Mesendoderm (in vitro differentiated cells): ENCODE data around the gene ASCL1.
A peak's percentile ranks its signal among the peaks of the same experiment; 100 is the strongest.

Source experiments
- DNase-seq: peaks from one replicate; pipeline ENCODE4 v3.0.0; 2013
- H2AK5ac ChIP-seq: 2 replicates; pipeline ENCODE4 v1.6.1; 2013; ENCODE audit warnings: low read length, inconsistent platforms
- H2BK120ac ChIP-seq: 2 replicates; pipeline ENCODE4 v1.6.1; 2013; ENCODE audit warnings: low read depth, mild to moderate bottlenecking, low read length, moderate library complexity, mixed read lengths
- H2BK15ac ChIP-seq: replicated peaks from 2 replicates; pipeline ENCODE4 v1.6.1; 2013; ENCODE audit warnings: low read depth, mild to moderate bottlenecking, moderate library complexity
- H2BK5ac ChIP-seq: 2 replicates; pipeline ENCODE4 v1.6.1; 2013; ENCODE audit warnings: low read length, inconsistent platforms
- H3K18ac ChIP-seq: 2 replicates; pipeline ENCODE4 v1.6.1; 2013; ENCODE audit warnings: mild to moderate bottlenecking, low read length, mixed read lengths
- H3K23ac ChIP-seq: one replicate; pipeline ENCODE4 v1.6.1; 2013; ENCODE audit warnings: low read length
- H3K27ac ChIP-seq: 2 replicates; pipeline ENCODE4 v1.5.1; 2013; ENCODE audit warnings: low read depth, mild to moderate bottlenecking, inconsistent platforms, low read length, moderate library complexity
- H3K27me3 ChIP-seq: 2 replicates; pipeline ENCODE4 v1.6.1; 2013; ENCODE audit warnings: low read length, control low read depth, mild to moderate bottlenecking, inconsistent platforms; ENCODE audit not compliant: insufficient read depth, poor library complexity
- H3K36me3 ChIP-seq: 2 replicates; pipeline ENCODE4 v1.6.1; 2013; ENCODE audit warnings: low read length, inconsistent platforms; ENCODE audit not compliant: control insufficient read depth, insufficient read depth
- H3K4ac ChIP-seq: one replicate; pipeline ENCODE4 v1.6.1; 2013; ENCODE audit warnings: low read depth, mild to moderate bottlenecking, low read length, moderate library complexity
- H3K4me1 ChIP-seq: 2 replicates; pipeline ENCODE4 v1.6.1; 2013; ENCODE audit warnings: low read depth, low read length, inconsistent platforms; ENCODE audit not compliant: control insufficient read depth
- H3K4me2 ChIP-seq: 2 replicates; pipeline ENCODE4 v1.6.1; 2013; ENCODE audit warnings: low read length
- H3K4me3 ChIP-seq: 2 replicates; pipeline ENCODE4 v1.5.1; 2013; ENCODE audit warnings: mild to moderate bottlenecking, low read length
- H3K56ac ChIP-seq: one replicate; pipeline ENCODE4 v1.6.1; 2013; ENCODE audit warnings: low read length
- H3K79me1 ChIP-seq: 2 replicates; pipeline ENCODE4 v1.6.1; 2013; ENCODE audit warnings: low read length, inconsistent platforms
- H3K79me2 ChIP-seq: 2 replicates; pipeline ENCODE4 v1.6.1; 2013; ENCODE audit warnings: mild to moderate bottlenecking, low read length; ENCODE audit not compliant: control insufficient read depth, insufficient read depth
- H3K9ac ChIP-seq: 2 replicates; pipeline ENCODE4 v1.6.1; 2013; ENCODE audit warnings: low read length, inconsistent platforms
- H4K5ac ChIP-seq: one replicate; pipeline ENCODE4 v1.6.1; 2013; ENCODE audit warnings: low read length
- H4K8ac ChIP-seq: one replicate; pipeline ENCODE4 v1.6.1; 2013; ENCODE audit warnings: low read depth, mild to moderate bottlenecking, control low read depth, low read length, moderate library complexity
- WGBS: extraction: QIAGEN DNeasy Blood & Tissue Kit; methylation state at CpG from one replicate; pipeline ENCODE4 v1.1.7; 2013; ENCODE audit warnings: low lambda C conversion rate, missing lambda C conversion rate; ENCODE audit not compliant: insufficient coverage; ENCODE audit errors: extremely low coverage; 5-methylcytosine and 5-hydroxymethylcytosine counted together

Gene ASCL1

GRCh38 chr12:102954134-102954533 lies 3.3 kb upstream of the ASCL1 start:
- Histone ChIP-seq H3K36me3 (no peaks in the 10 kb centered on the region), H3K79me2 (no peaks in the 10 kb centered on the region), H3K27me3 (peaks cover 80% of the 10 kb centered on the region), H3K27ac (no peak overlapping the region), H3K4me2 (no peak overlapping the region), H3K4me3 (no peak overlapping the region), H3K23ac (no peak overlapping the region), H3K79me1 (no peaks in the 10 kb centered on the region), H3K4me1 (peaks cover 2% of the 10 kb centered on the region), H3K9ac (no peak overlapping the region), H2BK120ac (no peak overlapping the region), H4K8ac (no peak overlapping the region), H2AK5ac (no peak overlapping the region), H3K4ac (no peak overlapping the region), H2BK5ac (no peak overlapping the region), H3K56ac (no peak overlapping the region), H3K18ac (no peak overlapping the region), H2BK15ac (no peak overlapping the region), H4K5ac (no peak overlapping the region)
- DNase-seq, result no peak
- WGBS, result no CpG with 5 or more reads among the region's 1 CpG

GRCh38 chr12:102955926-102956737 lies 1.3 kb upstream of the ASCL1 start:
- no peak overlapping the region for H3K4ac ChIP-seq
- no peak overlapping the region for H2BK5ac ChIP-seq
- no peaks in the 10 kb centered on the region for H3K79me1 ChIP-seq
- H4K5ac ChIP-seq, result no peak overlapping the region
- no peak overlapping the region for H2AK5ac ChIP-seq
- no peak overlapping the region for H2BK120ac ChIP-seq
- no peak overlapping the region for H3K56ac ChIP-seq
- no peak overlapping the region for H3K4me2 ChIP-seq
- no peak overlapping the region for H3K18ac ChIP-seq
- no peak overlapping the region for H2BK15ac ChIP-seq
- H3K4me1 ChIP-seq, result peaks cover 2% of the 10 kb centered on the region
- no CpG with 5 or more reads among the region's 50 CpGs for WGBS
- no peaks in the 10 kb centered on the region for H3K36me3 ChIP-seq
- H3K4me3 ChIP-seq, result no peak overlapping the region
- H4K8ac ChIP-seq, result no peak overlapping the region
- no peaks in the 10 kb centered on the region for H3K79me2 ChIP-seq
- H3K27ac ChIP-seq, result no peak overlapping the region
- no peak overlapping the region for H3K9ac ChIP-seq
- peaks cover 84% of the 10 kb centered on the region for H3K27me3 ChIP-seq
- H3K23ac ChIP-seq, result no peak overlapping the region
- DNase-seq, result no peak

GRCh38 chr12:102956738-102957327 lies 641 bp upstream of the ASCL1 start:
- H3K4me1 ChIP-seq, result peaks cover 2% of the 10 kb centered on the region
- no peak overlapping the region for H2AK5ac ChIP-seq
- no peak overlapping the region for H3K23ac ChIP-seq
- peaks cover 84% of the 10 kb centered on the region for H3K27me3 ChIP-seq
- H4K5ac ChIP-seq, result no peak overlapping the region
- H3K56ac ChIP-seq, result no peak overlapping the region
- H3K4ac ChIP-seq, result no peak overlapping the region
- H2BK120ac ChIP-seq, result no peak overlapping the region
- no CpG with 5 or more reads among the region's 19 CpGs for WGBS
- H4K8ac ChIP-seq, result no peak overlapping the region
- no peaks in the 10 kb centered on the region for H3K79me1 ChIP-seq
- no peak overlapping the region for H3K27ac ChIP-seq
- H3K79me2 ChIP-seq, result no peaks in the 10 kb centered on the region
- DNase-seq, result no peak
- no peak overlapping the region for H3K4me2 ChIP-seq
- H3K36me3 ChIP-seq, result no peaks in the 10 kb centered on the region
- H3K18ac ChIP-seq, result no peak overlapping the region
- no peak overlapping the region for H2BK5ac ChIP-seq
- no peak overlapping the region for H3K4me3 ChIP-seq
- no peak overlapping the region for H2BK15ac ChIP-seq
- no peak overlapping the region for H3K9ac ChIP-seq

- Histone ChIP-seq H3K79me1 (no peaks in the 10 kb centered on the region), H3K56ac (no peak overlapping the region), H3K27me3 (peaks cover 85% of the 10 kb centered on the region), H3K27ac (no peak overlapping the region), H3K18ac (no peak overlapping the region), H3K4me1 (peaks cover 4% of the 10 kb centered on the region), H4K8ac (no peak overlapping the region), H3K4me3 (no peak overlapping the region), H3K23ac (no peak overlapping the region), H2BK5ac (no peak overlapping the region), H2BK120ac (no peak overlapping the region), H3K79me2 (no peaks in the 10 kb centered on the region), H3K4ac (no peak overlapping the region), H3K36me3 (no peaks in the 10 kb centered on the region), H2BK15ac (no peak overlapping the region), H3K4me2 (peak overlapping the region; percentile 57), H4K5ac (no peak overlapping the region), H2AK5ac (no peak overlapping the region), H3K9ac (no peak overlapping the region)
- DNase-seq, result peak; percentile 90
- WGBS, result no CpG with 5 or more reads among the region's 83 CpGs
Measured at GRCh38 chr12:102958073-102958829, 777 bp downstream of the ASCL1 start.

GRCh38 chr12:102958830-102959176 lies 1.3 kb downstream of the ASCL1 start:
- H3K27ac ChIP-seq, result no peak overlapping the region
- no peaks in the 10 kb centered on the region for H3K79me1 ChIP-seq
- no peak overlapping the region for H2BK120ac ChIP-seq
- no peak overlapping the region for H4K8ac ChIP-seq
- no peak overlapping the region for H2BK15ac ChIP-seq
- H3K23ac ChIP-seq, result no peak overlapping the region
- no peak overlapping the region for H4K5ac ChIP-seq
- H3K79me2 ChIP-seq, result no peaks in the 10 kb centered on the region
- peaks cover 4% of the 10 kb centered on the region for H3K4me1 ChIP-seq
- no peak overlapping the region for H3K56ac ChIP-seq
- no peak overlapping the region for H2BK5ac ChIP-seq
- no CpG with 5 or more reads among the region's 15 CpGs for WGBS
- H3K36me3 ChIP-seq, result no peaks in the 10 kb centered on the region
- H3K27me3 ChIP-seq, result peaks cover 85% of the 10 kb centered on the region
- H3K9ac ChIP-seq, result no peak overlapping the region
- H3K4ac ChIP-seq, result no peak overlapping the region
- no peak for DNase-seq
- peak overlapping the region; percentile 57 for H3K4me2 ChIP-seq
- H3K4me3 ChIP-seq, result no peak overlapping the region
- H3K18ac ChIP-seq, result no peak overlapping the region
- no peak overlapping the region for H2AK5ac ChIP-seq
